ENCODE data around the gene SSC5D.
"Not testable (repeated sequence)": the region's sequence is repeated elsewhere in the genome, so short reads cannot be mapped to it uniquely, and the experiment has no call there.

Gene SSC5D

DNA sequence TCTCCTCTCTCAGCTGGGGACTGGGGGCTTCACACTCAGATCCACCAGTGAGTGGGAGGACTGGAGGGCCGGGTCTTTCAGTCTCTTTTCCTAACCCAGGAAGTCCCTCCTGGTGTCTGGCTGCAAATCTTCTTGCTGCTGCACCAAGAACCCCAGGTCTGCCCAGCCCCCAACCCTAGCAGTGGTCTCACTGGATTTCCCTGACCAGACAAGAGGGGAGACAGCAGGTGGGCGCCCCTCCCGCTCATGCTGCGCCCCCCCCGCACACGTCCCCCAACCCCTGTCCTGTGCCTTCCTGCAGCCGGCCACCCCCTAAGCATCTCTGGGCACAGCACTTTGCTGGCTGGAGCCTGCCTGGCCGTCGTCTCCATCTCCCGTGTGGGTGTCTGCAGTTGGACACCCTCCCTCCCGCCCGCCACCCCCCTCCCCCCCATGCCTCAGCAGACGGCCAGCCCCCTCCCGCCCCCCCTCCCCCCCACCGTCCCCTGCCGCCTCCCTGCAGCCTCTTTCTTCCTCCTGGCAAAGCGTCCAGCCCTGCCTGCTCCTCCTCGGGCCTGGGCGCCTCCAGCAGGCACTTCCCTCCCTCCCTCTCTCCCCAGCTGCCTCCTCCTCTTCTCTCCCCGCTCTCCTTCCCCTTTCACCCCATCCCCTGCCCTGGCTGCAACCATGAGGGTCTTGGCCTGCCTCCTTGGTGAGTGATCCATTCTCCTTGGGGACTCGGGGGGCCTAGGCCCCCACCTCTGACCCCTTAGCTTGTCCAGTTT, at the start of gene SSC5D:
SSC5D (plus strand) TSS at position 513 of the 764 bp plus-strand sequence; CDS start at position 667, 154 bp downstream.
- DNase-seq: no peak

- no peak for DNase-seq
Measured at GRCh38 chr19:55439052-55439451, 49.2 kb upstream of the SSC5D start.

DNA sequence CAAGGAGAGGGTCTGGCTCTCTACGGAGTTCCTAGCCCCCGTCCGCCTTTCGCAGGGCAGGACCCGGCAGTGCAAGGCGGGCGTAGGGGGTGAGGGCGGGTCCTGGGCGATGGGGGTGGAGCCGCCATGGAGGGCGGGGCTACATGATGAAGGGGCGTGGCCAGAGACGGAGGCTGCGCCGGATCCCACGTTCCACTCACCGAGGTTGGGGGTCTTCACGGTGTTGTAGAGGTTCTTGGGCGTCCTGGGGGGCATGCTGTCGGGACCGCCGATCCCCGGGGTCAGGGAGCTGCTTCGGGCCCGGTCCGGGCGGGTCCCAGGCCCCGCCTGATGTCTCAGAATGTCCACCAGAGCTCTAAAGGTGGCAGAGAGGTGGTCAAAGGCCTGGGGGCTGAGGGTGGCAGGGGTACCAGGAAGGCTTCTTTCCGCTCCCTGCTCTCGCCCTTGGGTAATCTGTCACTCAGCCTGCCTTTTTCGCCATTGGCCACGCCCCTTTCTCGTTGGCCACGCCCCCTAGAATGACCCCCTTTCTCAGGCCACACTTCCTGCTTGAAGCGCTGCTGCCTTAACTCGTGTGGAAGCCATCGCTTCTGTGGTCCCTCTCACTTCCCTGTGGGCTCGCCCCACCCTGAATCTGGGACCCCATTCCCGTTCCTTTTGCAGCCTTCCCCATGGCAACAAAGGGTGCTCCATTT, 47.7 kb upstream of the SSC5D start:
- no peak for DNase-seq

DNA sequence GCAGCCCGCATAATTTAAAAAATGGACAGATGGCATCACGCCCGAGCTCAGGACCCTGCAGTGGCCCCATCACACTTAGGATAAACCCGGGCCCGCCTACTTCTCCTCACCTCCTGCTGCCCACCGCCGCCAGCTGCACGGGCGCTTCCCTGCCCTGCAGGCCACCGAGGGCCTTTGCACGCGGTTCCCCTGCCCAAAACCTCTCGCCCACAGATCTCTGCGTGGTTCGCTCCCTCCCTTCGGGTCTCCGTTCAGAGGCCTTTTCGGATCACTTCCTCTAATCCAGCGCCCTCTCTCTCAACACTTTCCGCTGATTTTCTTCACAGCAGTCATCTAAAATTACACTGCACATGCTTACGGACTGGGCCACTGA, 46.9 kb upstream of the SSC5D start:
- no peak for DNase-seq

- DNase-seq: no peak
Measured at GRCh38 chr19:55441692-55442321, 46.4 kb upstream of the SSC5D start.

DNA sequence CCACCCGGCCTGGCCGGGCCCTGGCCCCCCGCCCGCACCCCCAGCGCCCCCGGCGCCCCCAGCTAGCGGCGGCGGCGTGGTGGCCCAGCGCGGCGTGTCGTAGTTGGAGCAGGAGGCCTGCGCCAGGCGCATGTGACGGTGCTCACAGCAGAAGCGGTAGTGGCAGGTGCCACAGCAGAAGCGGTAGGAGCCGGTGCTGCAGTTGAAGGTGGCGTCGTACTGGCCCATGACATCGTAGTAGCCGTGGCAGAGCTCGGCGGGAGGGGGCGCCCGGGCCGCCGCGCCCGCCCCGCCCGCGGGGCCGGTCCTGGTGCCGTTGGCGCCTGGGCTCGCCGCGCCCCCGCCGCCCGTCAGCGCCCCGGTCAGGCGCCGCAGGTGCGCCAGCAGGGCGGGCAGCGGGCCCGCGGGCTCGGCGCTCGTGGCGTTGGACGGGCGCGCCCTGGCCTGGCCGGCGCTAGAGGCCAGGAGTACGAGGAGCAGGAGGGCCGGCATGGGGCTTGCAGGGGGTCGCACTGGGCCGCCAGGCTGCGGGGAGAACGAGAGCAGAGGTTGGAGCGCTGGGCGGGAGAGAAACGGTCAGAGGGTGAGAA, 45.8 kb upstream of the SSC5D start:
- DNase-seq: no peak

DNA sequence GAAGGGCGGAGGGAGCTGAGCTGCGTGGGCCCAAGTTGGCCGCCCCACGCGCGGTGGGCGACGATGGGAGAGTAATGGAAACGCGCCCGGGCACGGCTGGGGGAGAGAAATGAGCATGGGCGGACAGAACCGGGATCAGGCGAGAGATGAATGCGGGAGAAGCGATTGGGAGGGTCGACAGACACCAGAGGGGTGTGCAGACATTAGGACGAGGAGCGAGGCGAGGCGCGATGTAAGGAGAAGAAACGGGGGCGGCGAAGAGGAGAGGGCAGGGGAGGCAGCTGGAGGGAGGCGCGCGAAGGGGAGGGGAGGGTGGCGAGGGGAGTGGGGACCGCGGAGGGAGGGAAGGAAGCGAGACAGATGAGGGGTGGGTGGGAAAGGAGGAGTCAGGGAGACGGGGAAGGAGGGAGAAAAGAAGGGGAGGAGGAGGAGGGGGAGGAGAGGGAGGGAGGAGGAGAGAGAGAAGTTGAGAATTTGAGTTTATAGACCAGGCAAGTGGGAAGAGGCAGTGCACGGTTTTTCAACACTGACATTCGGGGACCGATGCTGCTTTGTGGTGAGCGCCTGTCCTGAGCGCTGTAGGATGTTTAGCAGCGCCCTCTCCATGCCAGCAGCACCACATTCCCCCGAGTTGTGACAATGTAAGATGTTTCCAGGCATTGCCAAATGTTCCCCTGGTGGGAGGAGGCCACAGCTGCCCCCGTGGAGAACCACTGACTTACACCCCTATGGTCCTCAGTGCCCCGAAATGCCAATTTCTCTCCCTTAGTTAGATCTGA, 45.0 kb upstream of the SSC5D start, which contains the start of gene SHISA7:
SHISA7 (minus strand) TSS at position 256 of the 779 bp plus-strand sequence. CDS start 437 bp downstream, outside the sequence.
- DNase-seq: no peak

- DNase-seq: no peak
Measured at GRCh38 chr19:55443824-55444480, 44.3 kb upstream of the SSC5D start.

DNA sequence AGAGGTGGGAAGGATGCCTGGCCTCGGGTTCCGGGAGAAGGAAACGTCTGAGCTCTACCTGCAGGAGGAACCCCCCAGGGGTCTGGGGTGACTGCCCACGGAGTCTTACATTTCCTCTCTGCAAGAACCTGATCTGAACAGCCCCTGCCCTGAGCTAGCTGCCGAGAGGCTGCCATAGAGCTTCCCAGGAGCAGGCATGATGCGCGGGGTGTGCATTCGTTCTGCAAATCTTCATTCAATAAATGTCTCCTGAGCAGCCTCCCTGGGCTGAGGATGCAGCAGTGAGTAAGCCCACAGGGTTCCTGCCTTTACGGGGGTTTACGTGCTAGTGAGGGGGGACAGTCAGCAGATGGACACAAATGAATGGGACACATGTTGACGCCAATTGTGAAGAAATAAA, 43.6 kb upstream of the SSC5D start:
- no peak for DNase-seq

GRCh38 chr19:55446060-55446459, 42.2 kb upstream of the SSC5D start:
- DNase-seq: no peak

DNA sequence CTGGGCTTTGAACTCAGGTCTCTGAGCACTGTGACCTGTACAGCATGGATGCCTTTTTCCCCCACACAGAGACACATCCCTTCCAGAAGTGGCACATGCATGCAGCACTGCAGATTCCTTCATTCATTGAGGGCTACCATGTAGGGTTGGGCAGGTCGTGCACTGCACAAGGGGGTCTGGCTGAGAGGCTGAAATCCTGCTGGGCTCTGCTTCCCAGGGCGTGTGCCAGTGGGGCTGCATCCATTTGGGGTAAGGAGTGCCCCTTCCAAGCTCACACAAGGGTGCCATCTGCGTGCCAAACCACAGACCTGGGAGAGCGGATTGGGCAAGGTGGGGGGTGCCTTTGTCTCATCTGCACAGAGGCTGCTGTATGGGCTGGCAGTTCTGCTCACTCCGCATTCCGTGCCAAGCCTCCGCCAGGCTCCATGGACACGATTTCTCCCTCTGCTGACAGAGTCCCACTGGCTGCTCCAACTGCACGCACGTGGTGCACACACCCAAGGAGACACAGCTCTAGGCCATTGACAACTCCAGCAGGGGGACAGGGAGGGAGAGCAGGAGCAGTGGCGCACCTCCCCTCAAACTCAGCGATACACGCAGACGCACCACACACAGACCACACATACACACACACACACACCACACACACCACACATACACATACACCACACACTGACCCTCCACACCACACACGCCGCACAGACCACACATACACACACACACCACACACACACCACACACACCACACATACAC, 40.6 kb upstream of the SSC5D start:
- DNase-seq: no peak

DNA sequence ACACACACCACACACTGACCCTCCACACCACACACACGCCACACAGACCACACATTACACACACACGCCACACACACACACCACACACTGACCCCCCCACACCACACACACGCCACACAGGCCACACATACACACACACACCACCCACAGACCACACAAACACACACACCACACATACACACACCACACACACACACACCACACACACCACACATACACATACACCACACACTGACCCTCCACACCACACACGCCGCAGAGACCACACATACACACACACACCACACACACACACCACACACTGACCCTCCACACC, 40.1 kb upstream of the SSC5D start:
- DNase-seq: not testable (repeated sequence)

DNA sequence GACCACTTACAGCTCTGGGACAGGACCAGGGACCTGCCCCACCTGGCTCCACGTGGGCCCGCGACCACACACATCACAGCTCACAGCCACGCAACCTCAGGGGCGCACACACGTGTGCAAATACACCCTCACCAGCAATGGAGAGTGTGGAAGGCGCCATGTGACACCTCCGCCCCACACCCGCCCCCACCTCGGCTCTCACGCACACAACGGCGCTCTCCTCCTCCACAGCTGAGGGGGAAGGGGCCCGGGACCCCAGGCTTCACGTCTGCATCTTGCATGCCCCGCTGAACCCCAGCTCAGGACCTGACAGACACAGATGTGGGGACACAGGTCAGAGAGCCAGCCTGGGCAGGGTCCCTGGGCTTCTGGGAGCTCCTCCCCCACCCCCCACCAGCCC, 38.8 kb upstream of the SSC5D start:
- no peak for DNase-seq

DNA sequence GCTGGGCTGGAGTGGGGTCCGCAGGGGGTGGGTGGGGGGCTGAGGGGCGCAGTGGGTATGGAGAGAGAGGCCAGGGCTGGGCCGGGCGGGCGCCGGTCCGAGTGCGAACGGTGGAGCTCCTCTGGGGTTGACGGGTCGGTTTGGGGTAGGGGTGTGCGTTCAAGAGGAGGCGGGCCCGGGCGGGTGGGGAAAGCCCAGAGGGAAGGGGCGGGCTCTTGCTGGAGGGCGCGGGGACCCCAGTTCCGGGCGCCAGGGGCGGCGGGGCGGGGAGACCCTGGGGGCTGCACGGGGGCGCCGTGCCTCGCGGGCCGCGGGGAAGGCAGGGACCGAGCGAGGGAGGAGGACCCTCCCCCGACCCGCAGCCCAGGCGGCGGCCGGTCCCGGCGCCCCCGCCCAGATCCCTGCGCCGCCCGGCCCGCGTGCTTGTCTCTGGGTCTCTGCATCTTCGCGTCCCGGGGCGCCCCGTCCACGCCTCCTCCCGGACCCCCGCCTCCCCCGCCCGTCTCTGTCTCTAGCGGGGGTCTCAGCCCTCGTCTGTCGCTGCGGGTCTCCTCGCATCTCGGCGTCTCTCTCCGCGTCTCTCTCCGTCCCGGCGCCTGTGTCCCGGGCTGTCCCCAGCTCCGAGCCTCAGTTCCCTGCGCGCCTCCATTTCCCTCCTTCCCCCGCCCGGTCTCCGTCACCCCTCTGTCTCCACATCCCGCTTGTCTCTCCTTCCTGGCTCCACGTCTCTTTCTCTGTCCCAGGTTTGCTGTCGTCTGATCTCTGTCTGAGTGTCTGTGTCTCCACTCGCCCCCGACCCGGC, 36.9 kb upstream of the SSC5D start:
- DNase-seq: peak; percentile 26

- peak; percentile 32 for DNase-seq
Measured at GRCh38 chr19:55451965-55452748, 36.1 kb upstream of the SSC5D start.

DNA sequence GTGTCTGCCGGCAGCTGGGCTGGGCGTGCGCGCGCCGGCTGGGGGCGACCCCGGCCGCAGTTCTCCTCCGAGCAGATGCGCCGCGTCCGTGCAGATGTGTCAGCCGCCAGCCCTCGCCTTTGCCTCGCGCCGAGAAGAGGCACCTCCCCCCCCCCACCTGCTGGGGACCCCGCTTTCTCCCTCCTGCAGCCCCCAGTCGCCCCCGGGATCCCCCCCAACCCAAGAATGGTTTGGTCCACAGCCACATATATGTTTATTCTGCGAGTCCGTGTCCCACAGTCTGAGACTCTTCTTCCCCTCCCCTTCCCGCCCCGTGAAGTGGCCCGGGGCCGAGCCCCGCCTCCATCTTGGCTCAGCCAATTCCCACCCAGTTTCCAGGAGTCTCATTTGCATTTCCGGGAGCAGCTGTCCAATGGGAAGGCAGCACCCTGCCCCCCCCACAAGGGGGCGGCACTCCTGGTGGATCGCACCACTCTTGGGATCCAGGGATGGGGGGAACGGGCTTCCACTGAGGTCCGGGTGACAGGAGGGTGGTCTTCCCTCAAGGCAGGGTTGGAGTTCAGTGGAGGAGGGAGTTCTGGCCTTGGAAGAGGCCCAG, 35.4 kb upstream of the SSC5D start:
- DNase-seq: peak; percentile 52

- no peak for DNase-seq
Measured at GRCh38 chr19:55453511-55454260, 34.5 kb upstream of the SSC5D start.

- peak; percentile 65 for DNase-seq
Measured at GRCh38 chr19:55454787-55455243, 33.4 kb upstream of the SSC5D start.

Measured in CD4-positive, alpha-beta T cell treated with Interleukin-17A for 4 hours (primary cell).